ENCODE measurements around the gene PKMYT1.

The PKMYT1 gene

DNA sequence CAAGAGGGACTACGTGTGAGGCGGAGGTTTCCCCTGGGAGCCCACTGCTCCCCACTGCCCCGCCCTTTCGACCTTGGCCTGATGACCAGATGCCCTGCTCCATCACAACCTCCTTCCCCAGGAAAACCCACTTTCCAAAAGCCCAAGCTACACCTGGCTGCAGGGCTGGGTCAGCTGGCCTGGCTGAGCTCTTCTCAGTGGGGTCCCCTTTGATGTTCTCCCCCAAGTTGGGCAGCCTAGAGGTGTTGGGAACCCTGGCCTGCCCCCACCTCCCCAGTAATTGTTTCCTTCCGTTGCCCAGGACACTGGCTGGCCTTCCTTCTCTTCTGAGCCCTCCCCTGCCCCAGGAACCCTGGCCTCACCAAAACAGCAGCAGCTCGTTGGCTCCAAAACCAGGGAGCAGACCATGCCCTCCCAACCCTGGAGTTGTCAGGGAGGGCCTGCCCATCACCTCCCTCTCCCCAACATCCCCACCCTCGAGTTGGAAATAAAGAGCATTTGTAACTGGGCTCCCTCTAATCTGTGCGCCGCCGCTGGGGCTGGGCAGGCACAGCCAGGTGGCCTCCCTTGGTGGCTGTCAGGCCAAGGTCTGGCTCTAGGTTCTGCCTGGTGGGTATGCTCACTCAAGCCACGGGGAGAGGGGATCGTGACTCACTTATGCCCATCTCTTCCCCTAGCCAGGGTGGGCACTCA is 33.9 kb upstream of the PKMYT1 start:
- no peak overlapping the region for H3K4me3 ChIP-seq (ENCODE audit: low read depth, low read length)
- DNase-seq (ENCODE audit: low read depth), result no peak
- TF ChIP-seq POLR2A (IDR thresholded peaks at IDR 0.05; ENCODE audit: extremely low read depth, insufficient read length) (no peak), MYC (IDR thresholded peaks at IDR 0.05; ENCODE audit: low read depth, low read length) (no peak)
- TF ChIP-seq, protein P1, sequence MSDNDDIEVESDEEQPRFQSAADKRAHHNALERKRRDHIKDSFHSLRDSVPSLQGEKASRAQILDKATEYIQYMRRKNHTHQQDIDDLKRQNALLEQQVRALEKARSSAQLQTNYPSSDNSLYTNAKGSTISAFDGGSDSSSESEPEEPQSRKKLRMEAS (IDR thresholded peaks at IDR 0.05; ENCODE audit: low read depth, low read length), result no peak
- TF ChIP-seq, protein P2, sequence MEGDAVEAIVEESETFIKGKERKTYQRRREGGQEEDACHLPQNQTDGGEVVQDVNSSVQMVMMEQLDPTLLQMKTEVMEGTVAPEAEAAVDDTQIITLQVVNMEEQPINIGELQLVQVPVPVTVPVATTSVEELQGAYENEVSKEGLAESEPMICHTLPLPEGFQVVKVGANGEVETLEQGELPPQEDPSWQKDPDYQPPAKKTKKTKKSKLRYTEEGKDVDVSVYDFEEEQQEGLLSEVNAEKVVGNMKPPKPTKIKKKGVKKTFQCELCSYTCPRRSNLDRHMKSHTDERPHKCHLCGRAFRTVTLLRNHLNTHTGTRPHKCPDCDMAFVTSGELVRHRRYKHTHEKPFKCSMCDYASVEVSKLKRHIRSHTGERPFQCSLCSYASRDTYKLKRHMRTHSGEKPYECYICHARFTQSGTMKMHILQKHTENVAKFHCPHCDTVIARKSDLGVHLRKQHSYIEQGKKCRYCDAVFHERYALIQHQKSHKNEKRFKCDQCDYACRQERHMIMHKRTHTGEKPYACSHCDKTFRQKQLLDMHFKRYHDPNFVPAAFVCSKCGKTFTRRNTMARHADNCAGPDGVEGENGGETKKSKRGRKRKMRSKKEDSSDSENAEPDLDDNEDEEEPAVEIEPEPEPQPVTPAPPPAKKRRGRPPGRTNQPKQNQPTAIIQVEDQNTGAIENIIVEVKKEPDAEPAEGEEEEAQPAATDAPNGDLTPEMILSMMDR (IDR thresholded peaks at IDR 0.05; ENCODE audit: low read depth, low read length), result no peak

DNA sequence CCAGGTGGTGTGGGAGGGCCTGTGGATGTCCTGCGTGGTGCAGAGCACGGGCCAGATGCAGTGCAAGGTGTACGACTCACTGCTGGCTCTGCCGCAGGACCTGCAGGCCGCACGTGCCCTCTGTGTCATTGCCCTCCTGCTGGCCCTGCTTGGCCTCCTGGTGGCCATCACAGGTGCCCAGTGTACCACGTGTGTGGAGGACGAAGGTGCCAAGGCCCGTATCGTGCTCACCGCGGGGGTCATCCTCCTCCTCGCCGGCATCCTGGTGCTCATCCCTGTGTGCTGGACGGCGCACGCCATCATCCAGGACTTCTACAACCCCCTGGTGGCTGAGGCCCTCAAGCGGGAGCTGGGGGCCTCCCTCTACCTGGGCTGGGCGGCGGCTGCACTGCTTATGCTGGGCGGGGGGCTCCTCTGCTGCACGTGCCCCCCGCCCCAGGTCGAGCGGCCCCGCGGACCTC is 33.3 kb upstream of the PKMYT1 start:
- TF ChIP-seq POLR2A (IDR thresholded peaks at IDR 0.05; ENCODE audit: extremely low read depth, insufficient read length), result no peak
- TF ChIP-seq, protein P1 (IDR thresholded peaks at IDR 0.05; ENCODE audit: low read depth, low read length), result no peak
- TF ChIP-seq, protein P2 (IDR thresholded peaks at IDR 0.05; ENCODE audit: low read depth, low read length), result no peak
- H3K4me3 ChIP-seq (ENCODE audit: low read depth, low read length), result no peak overlapping the region
- DNase-seq (ENCODE audit: low read depth), result no peak

DNA sequence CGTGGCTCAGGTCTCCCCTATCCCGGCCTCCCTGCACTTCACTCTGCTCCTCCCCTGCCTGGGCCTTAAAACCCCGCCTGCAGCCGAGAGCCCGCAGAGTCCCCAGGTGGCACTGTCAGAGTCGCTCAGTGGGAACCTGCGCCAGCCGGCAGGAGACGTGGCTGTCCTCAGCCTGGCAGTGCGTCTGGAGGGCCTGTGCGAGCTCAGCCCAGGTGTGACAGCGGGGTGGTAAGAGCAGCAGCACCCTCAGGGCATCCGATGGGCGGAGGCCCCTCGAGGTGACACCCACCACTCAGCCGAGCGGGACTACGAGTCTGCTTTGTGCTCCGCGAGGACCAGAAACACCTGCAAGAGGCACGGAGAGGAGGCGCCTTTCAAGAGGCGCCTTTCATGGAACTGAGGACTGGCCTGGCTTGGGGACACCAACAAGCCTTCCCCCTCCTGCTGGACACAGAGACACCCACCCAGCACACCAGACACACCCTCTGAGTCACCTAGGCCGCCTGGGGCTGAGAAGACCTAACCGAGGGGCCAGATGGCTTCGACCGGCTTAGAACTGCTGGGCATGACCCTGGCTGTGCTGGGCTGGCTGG is 32.7 kb upstream of the PKMYT1 start, which contains the start of gene CLDN9:
TSS of gene CLDN9 (plus strand) at position 96 of the 593 bp plus-strand sequence. CDS start at position 536, 440 bp downstream.
- TF ChIP-seq, protein P2 (IDR thresholded peaks at IDR 0.05; ENCODE audit: low read depth, low read length), result no peak
- TF ChIP-seq MYC (IDR thresholded peaks at IDR 0.05; ENCODE audit: low read depth, low read length), result no peak
- TF ChIP-seq POLR2A (IDR thresholded peaks at IDR 0.05; ENCODE audit: extremely low read depth, insufficient read length), result no peak
- TF ChIP-seq, protein P1 (IDR thresholded peaks at IDR 0.05; ENCODE audit: low read depth, low read length), result no peak
- no peak within 1 kb of the TSS for H3K4me3 ChIP-seq (ENCODE audit: low read depth, low read length)
- DNase-seq (ENCODE audit: low read depth), result no peak

DNA sequence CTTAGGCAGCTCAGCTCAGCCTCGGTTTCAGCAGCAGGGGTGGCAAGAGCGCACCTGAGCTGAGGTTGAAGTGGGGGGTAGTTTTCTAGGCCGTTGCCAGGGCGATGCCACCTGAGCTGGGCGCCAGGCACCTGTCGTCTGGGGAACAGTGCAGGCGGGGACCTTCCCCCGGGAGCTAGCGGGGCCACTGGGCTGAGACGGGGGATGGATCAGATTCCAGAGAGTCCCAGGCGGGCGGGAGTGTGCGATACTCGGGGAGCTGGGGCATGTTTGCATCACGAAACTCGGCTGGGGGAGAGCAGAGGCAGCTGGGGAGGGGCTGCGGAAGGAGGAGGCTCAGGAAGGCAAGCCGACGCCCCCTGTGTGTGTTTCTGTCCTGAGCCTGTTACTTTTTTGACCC is 32.0 kb upstream of the PKMYT1 start:
- no peak overlapping the region for H3K4me3 ChIP-seq (ENCODE audit: low read depth, low read length)
- no peak for DNase-seq (ENCODE audit: low read depth)
- no peak for TF ChIP-seq POLR2A (IDR thresholded peaks at IDR 0.05; ENCODE audit: extremely low read depth, insufficient read length)
- TF ChIP-seq, protein P2 (IDR thresholded peaks at IDR 0.05; ENCODE audit: low read depth, low read length), result no peak
- no peak for TF ChIP-seq MYC (IDR thresholded peaks at IDR 0.05; ENCODE audit: low read depth, low read length)
- TF ChIP-seq, protein P1 (IDR thresholded peaks at IDR 0.05; ENCODE audit: low read depth, low read length), result no peak

DNA sequence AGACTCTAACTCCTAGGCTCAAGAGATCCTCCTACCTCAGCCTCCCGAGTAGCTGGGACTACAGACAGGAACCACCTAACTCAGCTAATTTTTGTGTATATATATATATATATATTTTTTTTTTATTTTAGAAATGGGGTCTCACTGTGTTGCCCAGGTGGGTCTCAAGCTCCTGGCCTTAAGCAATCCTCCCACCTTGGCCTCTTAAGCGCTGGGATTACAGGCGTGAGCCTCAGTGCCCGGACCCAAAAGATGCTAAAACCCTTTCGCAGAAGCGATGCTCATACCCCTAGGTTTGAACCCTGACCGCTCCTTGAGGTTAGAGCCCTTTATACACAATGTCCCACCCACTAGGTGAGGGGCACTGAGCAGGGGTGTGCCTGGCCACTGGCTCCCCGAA is 30.3 kb upstream of the PKMYT1 start:
- TF ChIP-seq, protein P2 (IDR thresholded peaks at IDR 0.05; ENCODE audit: low read depth, low read length), result no peak
- TF ChIP-seq MYC (IDR thresholded peaks at IDR 0.05; ENCODE audit: low read depth, low read length) (no peak), POLR2A (IDR thresholded peaks at IDR 0.05; ENCODE audit: extremely low read depth, insufficient read length) (no peak)
- TF ChIP-seq, protein P1 (IDR thresholded peaks at IDR 0.05; ENCODE audit: low read depth, low read length), result no peak
- DNase-seq (ENCODE audit: low read depth), result no peak
- no peak overlapping the region for H3K4me3 ChIP-seq (ENCODE audit: low read depth, low read length)
